Measurements from ENCODE around the gene TOMM22. TPM values are rescaled to one million over a fixed set of nuclear protein-coding genes. Genes with fewer than 3 reads are reported as not detected.

Gene TOMM22
- total RNA-seq = 10 to 100 TPM; 41.6 to 78.6 TPM

DNA sequence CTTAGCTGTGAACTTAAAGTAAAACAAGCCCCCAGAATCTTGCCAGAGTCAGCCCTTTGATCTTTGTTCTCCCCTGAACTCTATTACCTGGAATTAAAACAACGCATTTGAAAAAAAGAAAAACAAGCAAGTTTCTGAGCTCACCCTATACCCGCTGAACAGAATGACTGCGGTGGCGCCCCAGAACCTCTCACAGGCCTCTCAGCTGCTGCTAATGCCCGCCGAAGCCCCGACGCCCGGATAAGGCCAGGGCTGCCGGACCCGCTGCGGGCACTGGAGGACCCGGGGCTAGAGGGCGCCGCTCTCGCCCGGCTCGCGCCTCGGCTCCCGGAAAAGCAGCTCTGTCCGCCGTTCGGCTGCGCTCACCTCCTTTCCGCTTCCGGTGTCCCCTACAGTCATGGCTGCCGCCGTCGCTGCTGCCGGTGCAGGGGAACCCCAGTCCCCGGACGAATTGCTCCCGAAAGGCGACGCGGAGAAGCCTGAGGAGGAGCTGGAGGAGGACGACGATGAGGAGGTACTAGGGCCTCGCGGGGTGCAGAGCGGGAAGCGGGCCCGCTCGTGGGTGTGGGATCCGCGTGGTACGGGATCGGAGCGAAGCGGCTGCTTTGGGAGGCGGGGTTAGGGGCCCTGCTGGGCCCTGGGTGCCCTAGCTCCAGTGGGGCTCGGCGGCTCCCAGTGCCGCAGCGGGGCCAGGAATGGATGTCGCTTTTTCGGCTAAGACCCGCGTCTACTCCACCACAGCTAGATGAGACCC is at the start of gene TOMM22:
Gene TOMM22, plus strand, starts transcription at position 376 of the 754 bp plus-strand sequence. Its CDS starts 22 bp downstream, at position 398.

DNA sequence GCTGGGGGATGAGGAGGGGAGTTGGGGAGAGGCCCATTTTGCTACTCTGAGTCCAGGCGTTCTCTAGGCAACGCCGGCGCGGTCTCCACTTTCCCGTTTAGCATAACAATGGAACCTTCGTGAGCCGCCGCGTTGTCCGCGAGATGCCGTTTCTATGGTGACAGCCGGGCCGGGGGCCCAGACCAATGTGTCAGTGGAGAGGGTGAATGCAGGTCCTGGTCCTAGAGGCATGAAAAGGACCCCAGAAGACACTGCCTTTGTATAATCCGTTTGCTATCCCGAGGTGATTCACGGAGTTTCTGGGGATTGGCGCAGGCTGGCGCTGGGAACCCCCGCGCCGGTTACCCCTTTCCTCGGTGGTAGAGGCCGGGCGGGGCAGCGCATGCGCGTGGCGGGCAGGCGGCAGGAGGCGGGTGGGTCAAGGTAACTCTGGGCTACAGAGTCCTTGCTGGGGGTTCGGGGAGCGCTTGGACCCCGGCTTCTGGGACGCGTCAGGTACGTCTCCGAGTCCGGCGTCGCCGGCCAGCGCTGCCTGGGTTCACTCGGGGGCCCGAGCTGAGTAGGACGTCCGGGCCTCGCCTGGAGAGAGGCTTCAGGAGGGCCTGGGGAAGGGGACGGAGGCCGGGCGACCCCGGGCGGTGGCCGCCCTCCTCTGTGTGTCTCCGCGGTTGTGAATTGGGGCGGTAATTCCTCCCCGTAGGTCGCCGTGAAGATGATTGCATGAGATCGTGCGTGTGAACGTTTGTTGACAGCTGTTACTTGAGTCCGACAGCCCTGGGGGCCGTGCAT is 25.3 kb upstream of the TOMM22 start, which contains the start of the genes CBY1 and FAM227A:
Gene CBY1, plus strand, starts transcription at position 383 of the 789 bp plus-strand sequence. CDS start 11,417 bp downstream, outside the sequence.
Gene FAM227A, minus strand, starts transcription at position 137 of the 789 bp plus-strand sequence. CDS start 6,224 bp downstream, outside the sequence.

DNA sequence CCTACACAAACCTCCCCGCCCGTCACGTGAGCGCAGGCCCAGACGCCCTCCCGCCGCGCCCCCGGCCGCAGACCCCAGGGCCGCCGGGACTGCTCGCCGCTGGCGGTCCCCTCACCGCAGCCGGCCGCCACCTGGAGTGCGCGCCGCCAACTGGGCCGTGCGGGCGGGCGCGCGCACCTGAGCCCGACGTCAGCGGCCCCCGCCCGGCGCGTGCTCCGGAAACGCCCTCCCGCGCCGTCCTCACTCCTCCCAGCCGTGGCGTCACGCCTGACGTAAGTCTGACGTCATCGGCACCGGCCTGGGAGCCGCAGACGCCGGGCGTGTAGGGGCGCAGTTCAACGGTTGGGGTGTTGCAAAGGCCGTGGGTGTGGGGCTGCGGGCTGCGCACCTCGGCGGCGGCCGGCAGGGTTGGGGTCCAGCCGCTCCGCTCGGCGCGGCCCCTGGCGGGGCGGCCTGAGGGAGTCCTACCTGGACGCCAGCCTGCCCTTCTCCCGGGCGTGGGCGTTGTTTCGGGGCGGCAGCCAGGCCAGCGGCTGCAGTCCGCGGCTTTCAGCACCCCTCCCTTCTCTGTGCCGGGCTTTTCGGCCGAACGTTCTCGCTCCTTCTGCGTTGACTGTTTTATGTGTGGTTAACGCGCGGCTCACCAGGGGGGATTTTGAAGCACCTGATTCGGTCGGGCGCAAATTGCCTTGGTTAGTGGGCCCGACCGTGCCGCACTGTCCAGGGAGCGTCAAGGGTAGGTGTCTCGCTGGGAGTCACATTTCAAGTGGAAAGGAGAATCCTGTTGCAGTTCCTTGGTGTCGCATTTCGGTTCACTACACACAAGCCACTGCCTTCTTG is 19.3 kb downstream of the TOMM22 start, which contains the start of gene JOSD1:
Gene JOSD1, minus strand, starts transcription at position 155 of the 840 bp plus-strand sequence. CDS start 956 bp downstream, outside the sequence.

DNA sequence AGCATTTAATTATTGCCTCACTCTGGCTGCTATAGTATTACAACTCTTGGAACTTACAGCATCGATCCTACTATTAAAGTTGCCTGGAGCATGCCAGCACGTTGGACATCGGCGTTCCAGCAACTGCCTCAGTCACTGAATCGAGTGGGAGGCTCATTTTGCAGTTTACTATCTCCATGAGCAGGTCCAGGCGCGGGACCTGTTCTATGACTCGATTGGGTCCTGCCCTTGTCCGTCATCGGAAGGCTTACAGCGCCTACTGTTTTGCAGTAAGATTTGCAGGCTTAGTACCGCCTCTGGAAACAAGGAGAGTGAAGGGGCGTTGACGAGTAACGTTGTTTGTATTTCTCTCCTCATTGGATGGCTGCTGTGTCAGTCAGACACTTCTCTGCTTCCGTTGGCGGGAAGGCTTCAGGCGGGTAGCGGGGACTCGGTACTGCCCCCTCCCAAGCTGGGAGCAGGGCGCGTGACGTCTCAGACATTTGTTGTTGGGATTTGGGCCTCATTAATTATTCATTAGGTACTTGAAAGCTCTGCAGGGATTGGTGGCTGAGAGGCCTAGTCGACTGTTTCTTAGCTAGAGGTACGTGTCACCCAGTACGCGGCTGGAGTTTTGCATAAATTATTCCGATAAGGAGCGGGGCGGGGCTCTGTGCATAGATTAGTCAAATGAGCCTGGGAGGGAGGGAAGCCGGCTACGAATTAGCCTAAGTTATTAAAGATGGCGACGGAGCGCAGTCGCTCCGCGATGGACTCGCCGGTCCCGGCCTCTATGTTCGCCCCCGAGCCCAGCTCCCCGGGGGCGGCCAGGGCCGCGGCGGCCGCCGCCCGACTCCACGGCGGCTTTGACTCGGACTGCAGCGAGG is 23.7 kb downstream of the TOMM22 start, which contains the start of gene GTPBP1:
Gene GTPBP1, plus strand, starts transcription at position 710 of the 866 bp plus-strand sequence. Its CDS starts 12 bp downstream, at position 722.

Other genes with a start within 250 kb of the TOMM22 start
- not detected for gene KCNJ4, start 226.8 kb upstream of the TOMM22 start, total RNA-seq
- gene KDELR3, start 213.9 kb upstream of the TOMM22 start, total RNA-seq = 10 to 100 TPM; 22.0 to 24.3 TPM
- gene DDX17, start 175.6 kb upstream of the TOMM22 start, total RNA-seq = 100 to 1,000 TPM; 278 to 321 TPM
- 1 to 10 TPM in 1 of 2 donors, under 1 TPM in 1; 0.69 to 1.3 TPM for gene DMC1, start 111.8 kb upstream of the TOMM22 start, total RNA-seq
- gene FAM227A, start 25.6 kb upstream of the TOMM22 start, total RNA-seq = 1 to 10 TPM; 1.7 TPM
- gene CBY1, start 25.3 kb upstream of the TOMM22 start, total RNA-seq = 10 to 100 TPM in 1 of 2 donors, 1 to 10 TPM in 1; 7.6 to 12.0 TPM
- 10 to 100 TPM; 45.6 to 50.2 TPM for gene JOSD1, start 19.0 kb downstream of the TOMM22 start, total RNA-seq
- gene GTPBP1, start 24.0 kb downstream of the TOMM22 start, total RNA-seq = 10 to 100 TPM; 35.1 to 60.3 TPM
- gene SUN2, start 74.0 kb downstream of the TOMM22 start, total RNA-seq = 10 to 100 TPM; 47.6 to 51.6 TPM
- 10 to 100 TPM; 10.3 to 12.0 TPM for gene DNAL4, start 112.2 kb downstream of the TOMM22 start, total RNA-seq
- gene NPTXR, start 162.1 kb downstream of the TOMM22 start, total RNA-seq = under 1 TPM; under 0.01 to 0.69 TPM
- 10 to 100 TPM; 39.2 to 44.3 TPM for gene CBX6, start 190.3 kb downstream of the TOMM22 start, total RNA-seq

Measured in melanocyte of skin (primary cell).